OCI-LY3 (cell line): ENCODE measurements around the gene KRT8.

Experiments
- H2AFZ ChIP-seq: fragments of 200-600, 300-600 bp; shearing (Covaris generic); 2 replicates; pipeline ENCODE4 v1.6.0; 2014; ENCODE audit warnings: antibody characterized with exemption, low read depth, low read length
- H3K27ac ChIP-seq: fragments of 200-600, 300-600 bp; sonication (generic); 2 replicates; pipeline ENCODE4 v1.5.1; 2014; ENCODE audit warnings: mild to moderate bottlenecking, low read length, moderate library complexity, mixed read lengths
- H3K27me3 ChIP-seq: fragments of 200-600, 300-600 bp; sonication (generic); 2 replicates; pipeline ENCODE4 v1.6.1; 2014; ENCODE audit warnings: low read depth, low read length, mixed read lengths
- H3K36me3 ChIP-seq: fragments of 200-600, 300-600 bp; sonication (generic); replicated peaks from 2 replicates; pipeline ENCODE3; 2014; ENCODE audit warnings: low read depth, low read length, mixed read lengths
- H3K4me1 ChIP-seq: fragments of 300-600, 200-600 bp; sonication (generic); 2 replicates; pipeline ENCODE4 v1.6.1; 2014; ENCODE audit warnings: low read length, mixed read lengths
- H3K4me2 ChIP-seq: fragments of 200-600, 300-600 bp; sonication (generic); 2 replicates; pipeline ENCODE4 v1.6.1; 2014; ENCODE audit warnings: low read length, mixed read lengths
- H3K4me3 ChIP-seq: fragments of 300-600, 200-600 bp; sonication (generic); 2 replicates; pipeline ENCODE4 v1.5.1; 2014; ENCODE audit warnings: antibody characterized with exemption, mild to moderate bottlenecking, low read length, moderate library complexity
- H3K79me2 ChIP-seq: fragments of 300-600, 200-600 bp; shearing (Covaris generic); 2 replicates; pipeline ENCODE4 v1.6.1; 2014; ENCODE audit warnings: mild to moderate bottlenecking, low read length, mixed read lengths
- H3K9ac ChIP-seq: fragments of 300-600, 200-600 bp; shearing (Covaris generic); 2 replicates; pipeline ENCODE4 v1.6.0; 2014; ENCODE audit warnings: mild to moderate bottlenecking, low read length, moderate library complexity
- H3K9me3 ChIP-seq: fragments of 200-600, 300-600 bp; shearing (Covaris generic); 2 replicates; pipeline ENCODE4 v1.6.1; 2014; ENCODE audit warnings: low read length, mixed read lengths; ENCODE audit not compliant: insufficient read depth
- H4K20me1 ChIP-seq: fragments of 200-600, 300-600 bp; sonication (generic); 2 replicates; pipeline ENCODE4 v1.6.1; 2016; ENCODE audit warnings: low read length, mixed read lengths; ENCODE audit not compliant: insufficient read depth
- CTCF ChIP-seq: fragments of 200-600, 300-600 bp; sonication (generic); IDR thresholded peaks from 2 replicates; pipeline ENCODE4 v1.5.1; 2014; ENCODE audit warnings: antibody characterized with exemption, low read length, low read depth
- EZH2phosphoT487 ChIP-seq: fragments of 200-600 bp; shearing (Covaris generic); IDR thresholded peaks from 2 replicates; pipeline ENCODE4 v1.6.1; 2018; ENCODE audit warnings: antibody characterized with exemption, mixed run types, low read depth

Gene KRT8

GRCh38 chr12:52903285-52903854 lies 1.5 kb downstream of the KRT8 start:
- Histone ChIP-seq H2AFZ (peak overlapping the region; percentile 58; the same call in 1 of the 2 replicates), H4K20me1 (no peaks in the 10 kb centered on the region), H3K4me1 (peaks cover 9% of the 10 kb centered on the region), H3K79me2 (no peaks in the 10 kb centered on the region), H3K4me3 (peak overlapping the region; percentile 66), H3K27ac (no peak overlapping the region), H3K9ac (peak overlapping the region; percentile 11; the same call in 1 of the 2 replicates), H3K36me3 (no peaks in the 10 kb centered on the region), H3K27me3 (no peaks in the 10 kb centered on the region; the same call in 1 of the 2 replicates), H3K4me2 (peak overlapping the region; percentile 58), H3K9me3 (no peaks in the 10 kb centered on the region)
- TF ChIP-seq CTCF (no peak), EZH2phosphoT487 (no peak)

- Histone ChIP-seq H3K9ac (no peak overlapping the region), H3K9me3 (no peaks in the 10 kb centered on the region), H3K4me2 (no peak overlapping the region), H3K36me3 (no peaks in the 10 kb centered on the region), H3K79me2 (no peaks in the 10 kb centered on the region), H3K27me3 (no peaks in the 10 kb centered on the region; the same call in 1 of the 2 replicates), H3K27ac (no peak overlapping the region), H2AFZ (no peak overlapping the region), H3K4me1 (peaks cover 9% of the 10 kb centered on the region), H4K20me1 (no peaks in the 10 kb centered on the region), H3K4me3 (no peak overlapping the region)
- TF ChIP-seq CTCF (no peak), EZH2phosphoT487 (no peak)
These were observed 2.9 kb downstream of the KRT8 start for GRCh38 chr12:52901715-52902541.

DNA sequence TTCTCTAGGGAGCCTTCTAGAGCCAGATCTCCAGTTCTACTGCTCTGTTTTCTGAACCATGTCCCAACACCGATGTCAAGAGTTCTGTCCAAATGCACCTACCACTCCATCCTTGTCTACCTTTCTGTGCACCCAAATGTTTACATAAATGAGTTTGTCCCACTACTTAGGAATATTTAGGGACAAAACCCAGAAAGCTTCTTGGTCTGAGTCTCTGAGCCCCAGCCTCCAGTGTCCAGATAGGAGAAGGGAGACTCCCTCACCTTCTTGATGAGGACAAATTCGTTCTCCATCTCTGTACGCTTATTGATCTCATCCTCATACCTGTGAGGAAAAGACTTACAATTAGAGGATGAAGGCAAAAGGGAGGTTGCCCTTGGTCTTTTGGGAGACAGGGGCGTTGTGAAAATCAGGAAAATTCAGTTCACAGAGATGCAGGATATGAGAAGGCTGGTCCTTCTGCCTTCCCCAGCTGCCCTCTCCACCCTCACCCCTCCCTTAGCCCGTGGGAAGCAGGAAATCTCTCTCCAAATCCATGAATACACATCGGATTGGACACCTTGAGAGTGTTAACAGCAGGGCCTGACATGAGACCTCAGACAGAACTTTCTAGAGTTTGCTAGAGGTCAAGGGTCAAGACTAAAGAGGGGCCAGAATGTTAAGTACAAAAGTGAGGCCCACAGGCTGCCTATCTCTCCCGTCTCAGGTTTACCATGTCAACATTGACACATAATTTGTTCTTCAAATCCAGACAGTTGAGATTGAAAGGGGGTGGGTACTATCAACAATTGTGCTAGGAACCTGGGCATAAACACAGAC lies 3.8 kb downstream of the KRT8 start:
- Histone ChIP-seq H3K9me3 (no peaks in the 10 kb centered on the region), H2AFZ (no peak overlapping the region), H3K36me3 (no peaks in the 10 kb centered on the region), H4K20me1 (no peaks in the 10 kb centered on the region), H3K27ac (no peak overlapping the region), H3K4me3 (no peak overlapping the region), H3K9ac (no peak overlapping the region), H3K79me2 (no peaks in the 10 kb centered on the region), H3K27me3 (no peaks in the 10 kb centered on the region; the same call in 1 of the 2 replicates), H3K4me1 (peaks cover 9% of the 10 kb centered on the region), H3K4me2 (no peak overlapping the region)
- no peak for TF ChIP-seq CTCF
- no peak for TF ChIP-seq EZH2phosphoT487
